Measurements from ENCODE around the gene RB1. TPM values are rescaled to one million over a fixed set of nuclear protein-coding genes. Genes with fewer than 3 reads are reported as not detected.

Gene RB1
- polyA plus RNA-seq, 2 of the 4 experiments (the other 2 are of a cell fraction): 17.7 to 22.2 TPM

GRCh38 chr13:48528720-48529119, 225.2 kb downstream of the RB1 start (continued):
- TF ChIP-seq MAX (IDR thresholded peaks at IDR 0.05) (no peak), CBX2 (IDR thresholded peaks at IDR 0.05; ENCODE audit: borderline replicate concordance, low read depth) (no peak), FOSB (CRISPR knock-in tag; IDR thresholded peaks at IDR 0.05) (no peak)

- no peak for DNase-seq (ENCODE audit: low read depth in 1 of 2, low spot score in 1 of 2)
- Histone ChIP-seq H3K9me3 (no peaks in the 10 kb centered on the region), H3K4me3 (no peak overlapping the region), H3K4me2 (no peak overlapping the region), H3K4me1 (no peaks in the 10 kb centered on the region), H3K27ac (no peak overlapping the region)
- ATAC-seq: no peak
- no peak for FAIRE-seq
- CTCF ChIA-PET: interaction anchor here (1.6 kb wide), 1 partner anchor 49 kb away, joined by 3 read pairs; no protein-coding TSS in a partner anchor
- 89% methylated on average over 6 of the region's 6 CpGs for WGBS (ENCODE audit: missing lambda C conversion rate)
- TF ChIP-seq RARB (CRISPR knock-in tag; IDR thresholded peaks at IDR 0.05) (no peak), KDM1A (IDR thresholded peaks at IDR 0.05; ENCODE audit: low read depth) (no peak), HOXA7 (CRISPR knock-in tag; IDR thresholded peaks at IDR 0.05) (no peak), ESRRA (IDR thresholded peaks at IDR 0.05; ENCODE audit: borderline replicate concordance, low read length) (no peak), HMGXB4 (CRISPR knock-in tag; IDR thresholded peaks at IDR 0.05; ENCODE audit: borderline replicate concordance) (no peak), SREBF2 (IDR thresholded peaks at IDR 0.05) (no peak), ZSCAN20 (CRISPR knock-in tag; IDR thresholded peaks at IDR 0.05) (no peak), HDAC2 (IDR thresholded peaks at IDR 0.05) (no peak)
- POLR2A ChIA-PET: no interaction called here
These were observed 227.3 kb downstream of the RB1 start for GRCh38 chr13:48530833-48531232.

Small RNAs within 50 kb of the gene (small RNA-seq; reads per million reads assigned to genes)
- 0 reads per million in 6 experiments for gene RF00017

Other genes starting within 250 kb of the RB1 start
- 37.2 and 41.9 TPM in 2 replicates for gene MED4, start 208.6 kb upstream of the RB1 start, polyA plus RNA-seq (2011; rRNA removed)
- gene MED4, start 208.6 kb upstream of the RB1 start, polyA plus RNA-seq (2017; fragmentation: RNase III; extraction: RNeasy Plus Mini Kit Qiagen cat#74134 plus additional on column Dnase treatment): 30.5 to 31.6 TPM (median 31.1 TPM) in 3 replicates
- 226 and 234 TPM in 2 replicates for gene ITM2B, start 70.5 kb upstream of the RB1 start, polyA plus RNA-seq (2011; rRNA removed)
- gene ITM2B, start 70.5 kb upstream of the RB1 start, polyA plus RNA-seq (2017; fragmentation: RNase III; extraction: RNeasy Plus Mini Kit Qiagen cat#74134 plus additional on column Dnase treatment): 94.1 to 116 TPM (median 115 TPM) in 3 replicates
- gene LPAR6, start 109.4 kb downstream of the RB1 start, polyA plus RNA-seq (2011; rRNA removed): 4.9 and 6.0 TPM in 2 replicates
- gene LPAR6, start 109.4 kb downstream of the RB1 start, polyA plus RNA-seq (2017; fragmentation: RNase III; extraction: RNeasy Plus Mini Kit Qiagen cat#74134 plus additional on column Dnase treatment): 1.3 to 2.5 TPM (median 2.0 TPM) in 3 replicates
- 1.8 and 2.0 TPM in 2 replicates for gene RCBTB2, start 229.3 kb downstream of the RB1 start, polyA plus RNA-seq (2011; rRNA removed)
- 0.98 to 1.2 TPM (median 1.1 TPM) in 3 replicates for gene RCBTB2, start 229.3 kb downstream of the RB1 start, polyA plus RNA-seq (2017; fragmentation: RNase III; extraction: RNeasy Plus Mini Kit Qiagen cat#74134 plus additional on column Dnase treatment)

Measured in A549 (cell line).